Anterior cingulate cortex (tissue), 58 donors: ENCODE measurements around the gene PHLDB3.
"Not testable (repeated sequence)": the region's sequence is repeated elsewhere in the genome, so short reads cannot be mapped to it uniquely, and the experiment has no call there.

Experiments
- DNase-seq, 58 donors: peaks; one replicate each; lab custom pipeline; 2025; lab: John Stamatoyannopoulos, UW

PHLDB3 gene

GRCh38 chr19:43504426-43505185 lies at the start of gene PHLDB3:
Gene PHLDB3, minus strand, starts transcription at chr19:43504746. Its CDS starts 628 bp downstream, at chr19:43504118.
- DNase-seq = peak in 12 of 58 donors; percentile 19 to 56 (median 41)

- no peak for DNase-seq
Measured at GRCh38 chr19:43553656-43554055, 49.1 kb upstream of the PHLDB3 start.

GRCh38 chr19:43552616-43553015 lies 48.1 kb upstream of the PHLDB3 start:
- DNase-seq = no peak

- DNase-seq = no peak
Measured at GRCh38 chr19:43552198-43552450, 47.6 kb upstream of the PHLDB3 start.

GRCh38 chr19:43551399-43552197 lies 47.1 kb upstream of the PHLDB3 start:
- DNase-seq = no peak

GRCh38 chr19:43548706-43549105 lies 44.2 kb upstream of the PHLDB3 start:
- no peak for DNase-seq

GRCh38 chr19:43547926-43548325 lies 43.4 kb upstream of the PHLDB3 start:
- not testable (repeated sequence) for DNase-seq

- no peak for DNase-seq
Measured at GRCh38 chr19:43546581-43546980, 42.0 kb upstream of the PHLDB3 start.

- peak in 20 of 58 donors; percentile 3 to 26 (median 14) for DNase-seq
Measured at GRCh38 chr19:43545981-43546380, 41.4 kb upstream of the PHLDB3 start.

- DNase-seq = no peak
Measured at GRCh38 chr19:43545276-43545675, 40.7 kb upstream of the PHLDB3 start.

GRCh38 chr19:43544077-43544476 lies 39.5 kb upstream of the PHLDB3 start:
- DNase-seq = no peak

- no peak for DNase-seq
Measured at GRCh38 chr19:43541920-43542650, 37.5 kb upstream of the PHLDB3 start.

- DNase-seq = no peak
Measured at GRCh38 chr19:43540381-43540780, 35.8 kb upstream of the PHLDB3 start.

- DNase-seq = no peak
Measured at GRCh38 chr19:43538922-43539321, 34.4 kb upstream of the PHLDB3 start.

- DNase-seq = peak in 53 of 58 donors; percentile 2 to 77 (median 35)
Measured at GRCh38 chr19:43534816-43535761, 30.5 kb upstream of the PHLDB3 start.

- DNase-seq = no peak
Measured at GRCh38 chr19:43534305-43534815, 29.8 kb upstream of the PHLDB3 start.

- DNase-seq = peak; percentile 38 to 99 (median 91)
Measured at GRCh38 chr19:43533546-43534304, 29.2 kb upstream of the PHLDB3 start.

- peak; percentile 51 to 97 (median 92) for DNase-seq
Measured at GRCh38 chr19:43532962-43533545, 28.5 kb upstream of the PHLDB3 start, which contains the start of gene ZNF575. Gene ZNF575, plus strand, starts transcription at chr19:43533188. Its CDS starts 1,235 bp downstream, at chr19:43534423.
